Stomach (tissue), 9 donors: ENCODE results near the gene CCDC141. TPM values are rescaled to one million over a fixed set of nuclear protein-coding genes. Genes with fewer than 3 reads are reported as not detected.
"Not testable (repeated sequence)": the region's sequence is repeated elsewhere in the genome, so short reads cannot be mapped to it uniquely, and the experiment has no call there.

Experiments used
- DNase-seq, 2 donors: peaks; one replicate each; pipeline versions ENCODE4 v3.0.0 to v3.0.0-alpha.2; 2013 to 2019
- H3K27ac ChIP-seq, 5 donors: fragments of 200-600 bp in 4 of 5; sonication (generic) in 4 of 5; one replicate each; pipeline ENCODE4 v1.5.1; 2013 to 2019; ENCODE audit warnings: mild to moderate bottlenecking in 1 of 5, moderate library complexity in 1 of 5
- H3K27me3 ChIP-seq, 3 donors: fragments of 200-600 bp; sonication (generic); one replicate each; pipeline ENCODE4 v1.5.1; 2017 to 2019; ENCODE audit warnings: mixed run types in 1 of 3
- H3K36me3 ChIP-seq, 4 donors: fragments of 200-600 bp; sonication (generic); 1 replicate in 3 of 4; 2 replicates in 1 of 4; pipeline ENCODE4 v1.5.1; 2016 to 2019
- H3K4me1 ChIP-seq, 4 donors: fragments of 200-600 bp; sonication (generic); one replicate each; pipeline ENCODE4 v1.5.1; 2016 to 2019
- H3K4me3 ChIP-seq, 4 donors: fragments of 200-600 bp; sonication (generic) in 3 of 4; one replicate each; pipeline ENCODE4 v1.5.1; 2016 to 2019; ENCODE audit warnings: mild to moderate bottlenecking in 1 of 4
- H3K9me3 ChIP-seq, 4 donors: fragments of 200-600 bp; sonication (generic); one replicate each; pipeline ENCODE4 v1.5.1; 2016 to 2019
- EP300 ChIP-seq: sonication (generic); formaldehyde crosslinking; IDR thresholded peaks from one replicate; pipeline ENCODE4 v1.6.1; 2017; ENCODE audit warnings: antibody characterized with exemption
- POLR2A ChIP-seq, 4 donors: fragments of 450-650 bp; IDR thresholded peaks; one replicate each; pipeline ENCODE4 v1.6.1; 2016; ENCODE audit warnings: antibody characterized with exemption in 4 of 4, control low read depth in 2 of 4, mild to moderate bottlenecking in 1 of 4, moderate library complexity in 1 of 4
- POLR2AphosphoS5 ChIP-seq, 3 donors: sonication (generic); formaldehyde crosslinking; IDR thresholded peaks; one replicate each; pipeline ENCODE4 v1.6.1; 2016; ENCODE audit warnings: antibody characterized with exemption in 3 of 3
- WGBS, 5 donors: extraction: QIAGEN DNeasy Blood & Tissue Kit in 3 of 5; methylation state at CpG; one replicate each; pipeline versions ENCODE4 v1.1.5 to v1.1.7; 2013 to 2018; 5-methylcytosine and 5-hydroxymethylcytosine counted together
- intact Hi-C: fragments of 100-400 bp; cut with DNase I; formaldehyde crosslinking; loops from one replicate; pipeline ENCODE4 v1.15.1; 2023; ENCODE audit warnings: low total_unique reads
- polyA plus RNA-seq, 3 donors: library from polyadenylated mRNA; stranded (reverse); fragments of 200-250 nt; gene quantifications; one replicate each; pipeline ENCODE4 v1.2.3, GENCODE V29; 2013
- total RNA-seq, 5 donors: library from RNA; depleted of rRNA; stranded (reverse); fragments of >200 nt; gene quantifications; one replicate each; pipeline versions ENCODE4 v1.1.0 to v1.2.3, GENCODE V29; 2014 to 2016
- TF ChIP-seq, protein P1 (sequence below), 7 experiments: fragments of 450-650 bp in 4 of 7; fragments of 200-600 bp in 3 of 7; sonication (generic) in 3 of 7; IDR thresholded peaks; one replicate each; pipeline ENCODE4 v1.5.1; 2016 to 2019; ENCODE audit warnings: antibody characterized with exemption in 7 of 7, control low read depth in 2 of 7, mild to moderate bottlenecking in 1 of 7
- donor health status: healthy with polysubstance abuse.
- donor health status: Bipolar disorder and iron deficiency.
- donor health status: healthy.

Gene CCDC141
- total and polyA plus RNA-seq, 8 donors: 0.10 to 12.5 (median 1.2) TPM; not detected in 1

DNA sequence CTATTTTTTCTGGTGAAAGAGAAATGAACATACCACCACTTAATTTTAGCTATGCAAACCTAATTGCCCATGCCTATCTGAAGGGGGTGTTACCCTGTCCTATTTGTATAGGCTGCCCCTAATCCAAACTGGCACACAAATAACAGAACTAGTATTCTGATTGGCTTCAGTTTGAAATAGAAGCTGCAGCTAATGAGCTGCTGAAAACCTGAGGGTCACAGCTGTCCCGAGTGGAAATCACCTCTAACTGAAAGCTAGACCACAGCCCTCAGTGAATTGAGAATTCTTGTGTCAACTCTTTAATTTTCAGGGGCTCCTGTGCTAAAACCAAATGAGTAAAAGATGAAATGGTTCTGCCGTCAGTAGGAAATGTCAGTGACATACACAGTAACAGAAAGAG is 28.7 kb downstream of the CCDC141 start:
- no peak for DNase-seq
- Histone ChIP-seq H3K4me3 (no peak overlapping the region), H3K27ac (no peak overlapping the region), H3K36me3 (no peaks in the 10 kb centered on the region), H3K27me3 (no peaks in the 10 kb centered on the region), H3K9me3 (peaks cover 0 to 3% (median 0%) of the 10 kb centered on the region in 4 donors), H3K4me1 (no peaks in the 10 kb centered on the region)
- no peak for TF ChIP-seq EP300
- no peak for TF ChIP-seq POLR2AphosphoS5 (IDR thresholded peaks at IDR 0.05)
- TF ChIP-seq, protein P1, sequence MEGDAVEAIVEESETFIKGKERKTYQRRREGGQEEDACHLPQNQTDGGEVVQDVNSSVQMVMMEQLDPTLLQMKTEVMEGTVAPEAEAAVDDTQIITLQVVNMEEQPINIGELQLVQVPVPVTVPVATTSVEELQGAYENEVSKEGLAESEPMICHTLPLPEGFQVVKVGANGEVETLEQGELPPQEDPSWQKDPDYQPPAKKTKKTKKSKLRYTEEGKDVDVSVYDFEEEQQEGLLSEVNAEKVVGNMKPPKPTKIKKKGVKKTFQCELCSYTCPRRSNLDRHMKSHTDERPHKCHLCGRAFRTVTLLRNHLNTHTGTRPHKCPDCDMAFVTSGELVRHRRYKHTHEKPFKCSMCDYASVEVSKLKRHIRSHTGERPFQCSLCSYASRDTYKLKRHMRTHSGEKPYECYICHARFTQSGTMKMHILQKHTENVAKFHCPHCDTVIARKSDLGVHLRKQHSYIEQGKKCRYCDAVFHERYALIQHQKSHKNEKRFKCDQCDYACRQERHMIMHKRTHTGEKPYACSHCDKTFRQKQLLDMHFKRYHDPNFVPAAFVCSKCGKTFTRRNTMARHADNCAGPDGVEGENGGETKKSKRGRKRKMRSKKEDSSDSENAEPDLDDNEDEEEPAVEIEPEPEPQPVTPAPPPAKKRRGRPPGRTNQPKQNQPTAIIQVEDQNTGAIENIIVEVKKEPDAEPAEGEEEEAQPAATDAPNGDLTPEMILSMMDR (IDR thresholded peaks at IDR 0.05): no peak
- no peak for TF ChIP-seq POLR2A (IDR thresholded peaks at IDR 0.05)
- intact Hi-C loops: no loop called here
- WGBS, 5 donors: 60 to 71% (median 71%) methylated on average over 2 of the region's 2 CpGs

DNA sequence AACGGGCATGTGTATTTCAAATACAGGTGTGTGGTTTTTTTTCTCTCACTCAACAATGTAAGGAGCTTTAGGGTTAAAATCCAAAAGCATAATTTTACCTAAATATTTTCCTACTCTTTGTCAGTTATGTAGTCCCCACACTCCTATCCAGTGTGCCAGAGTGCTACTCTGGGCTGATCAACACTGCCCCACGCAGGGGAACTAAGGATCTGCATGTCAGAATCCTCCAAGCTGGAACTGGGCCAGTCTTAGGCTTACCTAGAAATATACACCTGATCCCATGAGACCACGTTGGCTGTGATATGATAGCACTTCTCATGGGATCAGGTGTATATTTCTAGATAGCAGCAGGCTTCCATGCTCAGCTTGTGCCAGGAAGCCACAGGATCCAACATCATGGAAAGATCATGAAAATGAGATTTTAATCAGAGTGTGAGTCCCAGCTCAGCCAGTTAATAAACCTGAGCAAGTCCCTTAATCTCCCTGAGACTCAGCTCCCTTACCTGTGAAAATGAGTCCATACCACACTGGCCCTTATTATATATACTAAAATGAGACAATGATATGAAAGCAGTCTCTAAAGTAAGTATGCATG is 29.7 kb downstream of the CCDC141 start:
- Histone ChIP-seq H3K36me3 (no peaks in the 10 kb centered on the region), H3K9me3 (no peaks in the 10 kb centered on the region), H3K27ac (no peak overlapping the region), H3K4me1 (no peaks in the 10 kb centered on the region), H3K4me3 (no peak overlapping the region), H3K27me3 (no peaks in the 10 kb centered on the region)
- TF ChIP-seq, protein P1 (IDR thresholded peaks at IDR 0.05): no peak
- TF ChIP-seq EP300: no peak
- no peak for TF ChIP-seq POLR2AphosphoS5 (IDR thresholded peaks at IDR 0.05)
- no peak for TF ChIP-seq POLR2A (IDR thresholded peaks at IDR 0.05)
- WGBS, 5 donors: 37 to 53% (median 41%) methylated on average over 3 of the region's 3 CpGs
- intact Hi-C loops: no loop called here
- peak; percentile 29 to 44 for DNase-seq

DNA sequence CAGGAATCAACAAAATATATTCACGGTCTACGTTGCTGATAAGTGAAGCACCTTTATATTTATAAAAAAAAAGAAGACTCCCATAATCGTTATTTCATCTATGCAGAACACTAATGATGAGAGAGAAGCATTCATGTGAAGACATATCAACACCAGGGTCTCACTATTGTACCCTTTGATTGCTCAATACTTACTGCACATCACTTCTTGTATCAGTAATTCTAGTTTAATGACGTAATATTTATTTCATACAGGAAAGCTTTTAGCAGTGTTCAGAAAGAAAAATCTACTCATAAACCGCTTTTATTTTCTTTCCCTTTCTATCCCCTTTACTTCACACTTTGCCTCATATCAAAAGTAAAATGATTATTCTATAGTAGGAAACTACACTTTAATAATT is 30.7 kb downstream of the CCDC141 start:
- no peak for TF ChIP-seq POLR2AphosphoS5 (IDR thresholded peaks at IDR 0.05)
- TF ChIP-seq, protein P1 (IDR thresholded peaks at IDR 0.05): no peak
- H3K36me3 ChIP-seq: no peaks in the 10 kb centered on the region
- H3K27ac ChIP-seq: no peak overlapping the region
- H3K4me3 ChIP-seq: no peak overlapping the region
- H3K9me3 ChIP-seq: no peaks in the 10 kb centered on the region
- no peaks in the 10 kb centered on the region for H3K27me3 ChIP-seq
- DNase-seq: no peak
- 89 to 97% (median 96%) methylated on average over 5 of the region's 5 CpGs for WGBS, 5 donors
- H3K4me1 ChIP-seq: no peaks in the 10 kb centered on the region
- intact Hi-C loops: no loop called here

DNA sequence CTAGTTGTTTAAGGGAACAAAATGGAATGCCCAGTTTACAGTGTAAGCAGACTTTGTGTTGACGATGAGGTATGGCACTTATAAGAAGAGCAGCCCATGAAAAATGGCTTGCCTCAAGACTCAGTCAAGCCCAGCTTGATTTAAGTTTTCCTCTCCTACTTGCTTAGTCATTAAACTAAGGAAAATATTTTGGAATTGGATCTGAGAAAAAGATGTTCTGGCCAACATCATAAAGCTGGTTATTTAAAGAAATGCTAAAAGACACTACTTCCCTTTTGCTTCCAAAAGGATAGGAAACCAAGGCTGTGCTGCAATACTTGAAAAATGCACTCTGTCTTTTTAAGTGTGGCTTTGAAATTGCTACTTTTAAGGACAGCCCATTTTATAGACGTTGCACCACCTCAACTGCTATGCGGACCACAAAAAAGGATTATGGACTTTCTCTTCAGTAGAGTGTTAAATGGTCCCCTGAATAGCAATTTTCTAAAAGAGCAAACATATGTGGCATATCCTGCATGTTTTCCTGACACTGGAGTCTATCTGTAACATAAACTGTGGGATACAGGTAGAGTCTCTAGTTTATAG is 32.1 kb downstream of the CCDC141 start:
- H3K4me3 ChIP-seq: no peak overlapping the region
- DNase-seq: no peak
- H3K36me3 ChIP-seq: no peaks in the 10 kb centered on the region
- no peaks in the 10 kb centered on the region for H3K27me3 ChIP-seq
- intact Hi-C loops: no loop called here
- no peaks in the 10 kb centered on the region for H3K4me1 ChIP-seq
- no peak for TF ChIP-seq EP300
- no peak for TF ChIP-seq POLR2A (IDR thresholded peaks at IDR 0.05)
- TF ChIP-seq, protein P1 (IDR thresholded peaks at IDR 0.05): no peak
- no peak for TF ChIP-seq POLR2AphosphoS5 (IDR thresholded peaks at IDR 0.05)
- H3K9me3 ChIP-seq: no peaks in the 10 kb centered on the region
- H3K27ac ChIP-seq: no peak overlapping the region
- WGBS, 5 donors: 40 to 69% (median 61%) methylated on average over 3 of the region's 3 CpGs

DNA sequence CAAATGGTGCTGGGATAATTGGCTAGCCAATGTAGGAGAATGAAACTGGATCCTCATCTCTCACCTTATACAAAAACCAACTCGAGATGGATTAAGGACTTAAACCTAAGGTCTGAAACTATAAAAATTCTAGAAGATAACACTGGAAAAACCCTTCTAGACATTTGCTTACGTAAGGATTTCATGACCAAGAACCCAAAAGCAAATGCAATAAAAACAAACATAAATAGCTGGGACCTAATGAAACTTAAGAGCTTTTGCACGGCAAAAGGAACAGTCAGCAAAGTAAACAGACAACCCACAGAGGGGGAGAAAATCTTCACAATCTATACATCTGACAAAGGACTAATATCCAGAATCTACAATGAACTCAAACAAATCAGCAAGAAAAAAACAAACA is 35.7 kb downstream of the CCDC141 start:
- H3K4me3 ChIP-seq, H3K27ac ChIP-seq, intact Hi-C loops, DNase-seq, H3K27me3 ChIP-seq, H3K36me3 ChIP-seq, H3K4me1 ChIP-seq: not testable (repeated sequence)
- 82 to 91% (median 85%) methylated on average over 3 of the region's 3 CpGs for WGBS, 5 donors
- H3K9me3 ChIP-seq: peaks cover 0 to 15% (median 7%) of the 10 kb centered on the region in 4 donors
